GM20000 (cell line): ENCODE measurements around the gene FHIT.

ENCODE experiments used
- DNase-seq: peaks from one replicate; pipeline ENCODE4 v3.0.0; 2012; ENCODE audit warnings: low spot score
- TF ChIP-seq, protein P1 (sequence below): IDR thresholded peaks from 2 replicates; pipeline ENCODE4 v1.5.1; 2012; ENCODE audit warnings: mild to moderate bottlenecking, control low read depth; ENCODE audit errors: extremely low read depth, missing control alignments

Gene FHIT

DNA sequence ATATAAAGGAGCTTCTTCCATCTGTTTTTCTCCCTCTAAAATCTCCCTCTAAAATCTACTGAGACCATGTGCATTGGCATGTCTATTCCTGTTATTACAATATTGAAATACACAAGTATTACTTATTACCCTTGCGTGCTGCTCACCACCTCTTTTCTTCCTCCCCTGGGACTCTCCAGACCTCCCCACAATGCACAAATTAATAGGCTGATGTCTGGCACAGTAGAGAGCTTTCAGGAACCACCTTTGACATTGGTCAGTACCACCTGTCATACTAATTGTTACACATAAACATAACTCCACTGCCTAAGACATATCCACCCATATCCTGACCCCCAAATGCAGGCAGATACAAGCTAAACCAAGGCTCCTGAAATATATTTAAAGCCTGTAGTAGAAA is 722.6 kb downstream of the FHIT start:
- DNase-seq = no peak
- TF ChIP-seq, protein P1, sequence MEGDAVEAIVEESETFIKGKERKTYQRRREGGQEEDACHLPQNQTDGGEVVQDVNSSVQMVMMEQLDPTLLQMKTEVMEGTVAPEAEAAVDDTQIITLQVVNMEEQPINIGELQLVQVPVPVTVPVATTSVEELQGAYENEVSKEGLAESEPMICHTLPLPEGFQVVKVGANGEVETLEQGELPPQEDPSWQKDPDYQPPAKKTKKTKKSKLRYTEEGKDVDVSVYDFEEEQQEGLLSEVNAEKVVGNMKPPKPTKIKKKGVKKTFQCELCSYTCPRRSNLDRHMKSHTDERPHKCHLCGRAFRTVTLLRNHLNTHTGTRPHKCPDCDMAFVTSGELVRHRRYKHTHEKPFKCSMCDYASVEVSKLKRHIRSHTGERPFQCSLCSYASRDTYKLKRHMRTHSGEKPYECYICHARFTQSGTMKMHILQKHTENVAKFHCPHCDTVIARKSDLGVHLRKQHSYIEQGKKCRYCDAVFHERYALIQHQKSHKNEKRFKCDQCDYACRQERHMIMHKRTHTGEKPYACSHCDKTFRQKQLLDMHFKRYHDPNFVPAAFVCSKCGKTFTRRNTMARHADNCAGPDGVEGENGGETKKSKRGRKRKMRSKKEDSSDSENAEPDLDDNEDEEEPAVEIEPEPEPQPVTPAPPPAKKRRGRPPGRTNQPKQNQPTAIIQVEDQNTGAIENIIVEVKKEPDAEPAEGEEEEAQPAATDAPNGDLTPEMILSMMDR = no peak

DNA sequence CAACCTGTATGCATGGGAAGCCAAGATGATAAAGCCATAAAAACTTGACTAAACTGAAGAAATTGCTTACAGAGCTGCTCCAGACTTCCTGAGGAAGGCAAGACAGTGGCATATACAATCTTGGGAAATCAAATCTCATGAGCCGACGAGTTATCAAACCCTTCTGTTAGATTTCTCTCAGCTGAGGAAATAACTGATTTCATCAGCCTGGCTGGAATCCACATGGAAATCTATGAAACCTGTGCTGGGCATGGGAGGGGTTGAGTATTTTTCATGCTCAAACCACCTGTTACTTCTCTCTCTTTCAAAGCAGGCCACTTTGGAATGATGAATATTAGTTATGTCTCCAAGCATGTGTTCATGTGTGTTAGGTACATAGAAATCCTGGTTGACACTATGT is 727.7 kb downstream of the FHIT start:
- TF ChIP-seq, protein P1 = no peak
- no peak for DNase-seq

DNA sequence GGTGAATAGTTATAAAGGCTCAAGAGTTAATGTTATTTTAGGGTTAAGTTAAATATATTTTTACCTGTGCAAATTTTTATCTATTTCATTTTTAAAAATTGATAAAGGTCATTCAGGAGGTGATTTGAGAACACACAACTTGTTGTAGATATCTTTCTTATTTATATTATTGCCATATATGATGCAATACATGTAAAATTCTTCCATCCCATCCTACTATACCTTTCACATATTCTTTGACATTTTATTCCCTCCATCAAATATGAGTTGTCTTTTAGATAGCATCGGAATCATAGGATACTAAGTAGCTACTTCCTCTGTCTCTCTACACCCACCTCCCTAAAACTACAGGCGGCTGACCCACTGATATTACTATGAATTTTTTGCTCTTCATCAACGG is 734.1 kb downstream of the FHIT start:
- no peak for DNase-seq
- TF ChIP-seq, protein P1 = no peak

DNA sequence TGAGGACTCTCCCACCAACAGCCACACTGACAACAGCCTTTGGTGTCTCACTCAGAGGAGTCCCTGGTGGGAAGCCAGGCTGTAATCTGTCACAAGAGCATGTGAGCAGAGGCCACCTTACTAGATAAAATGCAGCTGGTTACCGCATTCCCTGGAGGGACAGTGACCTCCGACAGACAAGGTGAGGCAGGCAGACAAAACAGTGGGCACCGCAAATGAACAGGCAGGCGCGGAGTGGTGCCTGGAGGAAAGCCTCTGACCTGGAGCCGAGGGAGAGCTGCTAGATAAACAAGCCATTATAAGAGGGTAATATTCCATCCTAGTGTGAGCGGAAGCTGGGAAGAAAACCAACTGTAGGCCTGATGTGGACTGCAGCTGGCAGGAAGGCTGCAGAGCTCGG is 736.4 kb downstream of the FHIT start:
- TF ChIP-seq, protein P1 = no peak
- DNase-seq = no peak

DNA sequence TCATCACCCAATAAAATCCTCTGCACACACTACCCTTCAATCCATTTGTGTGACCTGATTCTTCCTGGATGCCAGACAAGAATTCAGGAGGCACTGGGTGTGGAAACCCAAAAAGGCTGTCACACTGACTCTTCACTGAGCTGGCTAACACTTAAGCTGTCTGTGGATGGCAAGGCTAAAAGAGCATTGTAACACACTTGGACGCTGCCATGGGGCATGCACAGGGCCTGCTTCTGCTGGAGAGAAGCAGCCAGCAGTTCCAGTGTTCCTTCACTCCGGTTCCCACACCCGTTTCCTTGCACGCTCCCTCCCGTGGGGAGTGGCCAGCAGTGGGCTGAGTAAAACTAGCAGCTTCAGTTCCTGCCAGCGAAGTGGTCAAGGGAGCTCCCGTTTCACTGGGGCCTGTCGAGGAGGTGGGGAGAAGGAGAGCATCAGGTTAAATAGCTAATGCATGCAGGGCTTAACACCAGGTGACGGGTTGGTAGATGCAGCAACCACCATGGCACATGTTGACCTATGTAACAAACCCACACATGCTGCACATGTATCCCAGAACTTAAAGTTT is 737.1 kb downstream of the FHIT start:
- no peak for DNase-seq
- TF ChIP-seq, protein P1 = no peak

DNA sequence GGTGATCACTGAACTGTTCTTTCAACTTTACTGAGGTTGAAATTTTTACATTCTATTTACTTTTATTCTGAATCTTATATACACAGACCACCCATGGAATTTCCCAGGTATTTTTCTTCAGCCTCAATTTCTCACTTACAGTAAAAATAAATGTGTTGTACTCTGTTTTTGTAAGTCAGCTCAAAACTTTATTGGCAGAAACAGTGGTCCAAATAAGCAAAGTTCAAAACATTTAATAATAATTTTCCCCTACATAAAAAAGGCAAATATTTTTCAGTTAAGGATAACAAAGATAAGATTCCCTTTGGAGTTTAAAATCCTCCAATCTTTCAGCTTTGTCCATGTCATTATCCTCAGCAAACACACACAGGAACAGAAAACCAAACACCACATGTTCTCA is 738.0 kb downstream of the FHIT start:
- TF ChIP-seq, protein P1 = no peak
- DNase-seq = no peak

DNA sequence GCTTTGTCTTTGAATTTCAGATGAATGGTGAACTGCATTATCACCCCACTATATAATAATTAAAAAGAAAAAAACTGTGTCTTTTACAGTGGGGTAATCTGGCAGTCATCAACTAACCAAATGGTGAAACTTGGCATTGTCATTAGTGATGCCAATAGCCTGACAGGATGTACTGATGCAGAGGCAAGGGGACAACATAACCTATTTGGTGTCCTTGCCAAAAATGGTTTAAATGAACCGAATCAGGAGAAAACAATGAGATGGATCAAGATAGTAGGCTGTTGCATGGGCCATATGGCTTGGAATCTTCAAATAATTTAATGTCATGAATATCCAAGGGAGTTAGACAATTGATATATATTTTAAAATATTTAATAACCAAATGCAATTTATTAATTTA is 738.7 kb downstream of the FHIT start:
- TF ChIP-seq, protein P1 = no peak
- no peak for DNase-seq
